B cell (primary cell): Measurements from ENCODE around the gene HAPSTR1. TPM values are rescaled to one million over a fixed set of nuclear protein-coding genes. Genes with fewer than 3 reads are reported as not detected.

Experiments used
- ATAC-seq: fragments of 200-7000 bp; cut with Tn5 transposase; one replicate; pipeline ENCODE4 v1.10.0; 2021; ENCODE audit warnings: low read depth, mild to moderate bottlenecking, moderate number of reproducible peaks, moderate library complexity
- CTCF ChIA-PET: fragments of 350-600 bp; sonication (Branson Sonifier 250); formaldehyde crosslinking; loops from one replicate; lab custom pipeline; 2021; ENCODE audit warnings: antibody characterized with exemption, inconsistent platforms; lab: Charles Lee
- POLR2A ChIA-PET: fragments of 350-600 bp; sonication (Branson Sonifier 250); formaldehyde crosslinking; loops from one replicate; lab custom pipeline; 2021; ENCODE audit warnings: antibody characterized with exemption; lab: Charles Lee
- DNase-seq: peaks from one replicate; pipeline ENCODE4 v3.0.0; 2013
- H2AFZ ChIP-seq: 2 replicates; pipeline ENCODE4 v1.6.1; 2012; ENCODE audit warnings: mild to moderate bottlenecking, low read depth, low read length; ENCODE audit not compliant: insufficient read depth, poor library complexity, severe bottlenecking
- H3K27ac ChIP-seq, 2 donors: 1 replicate in 1 of 2; 2 replicates in 1 of 2; pipeline ENCODE4 v1.5.1; 2012 to 2013; ENCODE audit warnings: low read length in 2 of 2, mild to moderate bottlenecking in 2 of 2, moderate library complexity in 1 of 2
- H3K27me3 ChIP-seq, 4 experiments: fragments of 200-600 bp in 1 of 4; sonication (generic) in 1 of 4; replicated peaks in 1 of 4; 1 replicate in 2 of 4; 2 replicates in 2 of 4; pipeline versions ENCODE4 v1.6.1 to v1.7.0; 2013 to 2016; ENCODE audit warnings: low read length in 3 of 4, mild to moderate bottlenecking in 2 of 4, mixed read lengths in 1 of 4, moderate library complexity in 1 of 4; ENCODE audit not compliant: insufficient read depth in 4 of 4, control insufficient read depth in 3 of 4; ENCODE audit errors: control extremely low read depth in 1 of 4
- H3K36me3 ChIP-seq, 2 experiments: replicated peaks in 1 of 2; 1 replicate in 1 of 2; 2 replicates in 1 of 2; pipeline versions ENCODE4 v1.6.1 to v1.7.1; 2013; ENCODE audit warnings: low read length in 1 of 2; ENCODE audit not compliant: insufficient read depth in 2 of 2, control insufficient read depth in 1 of 2; ENCODE audit errors: control extremely low read depth in 1 of 2, extremely low read depth in 1 of 2
- H3K4me1 ChIP-seq, 2 donors: fragments of 200-600 bp in 1 of 2; sonication (generic) in 1 of 2; 1 replicate in 1 of 2; 2 replicates in 1 of 2; pipeline versions ENCODE4 v1.5.1 to v1.6.1; 2013 to 2017; ENCODE audit warnings: low read length in 2 of 2; ENCODE audit not compliant: control insufficient read depth in 2 of 2, insufficient read depth in 2 of 2
- H3K4me2 ChIP-seq: replicated peaks from 2 replicates; pipeline ENCODE3; 2012; ENCODE audit warnings: mild to moderate bottlenecking, low read depth, low read length; ENCODE audit not compliant: poor library complexity, severe bottlenecking
- H3K4me3 ChIP-seq, 5 experiments: fragments of 200-600 bp in 1 of 5; sonication (generic) in 1 of 5; 1 replicate in 3 of 5; 2 replicates in 2 of 5; pipeline versions ENCODE4 v1.5.1 to v1.7.0; 2011 to 2016; ENCODE audit warnings: low read length in 4 of 5, mild to moderate bottlenecking in 4 of 5, low read depth in 2 of 5, control low read depth in 1 of 5, moderate library complexity in 1 of 5; ENCODE audit not compliant: insufficient read depth in 1 of 5; ENCODE audit errors: control extremely low read depth in 1 of 5, extremely low read depth in 1 of 5
- H3K79me2 ChIP-seq: fragments of 200-600 bp; sonication (generic); one replicate; pipeline ENCODE4 v1.6.0; 2016; ENCODE audit warnings: low read length; ENCODE audit not compliant: control insufficient read depth, insufficient read depth
- H3K9ac ChIP-seq: fragments of 200-600 bp; sonication (generic); 2 replicates; pipeline ENCODE4 v1.6.1; 2017; ENCODE audit warnings: mild to moderate bottlenecking, low read length, moderate library complexity
- H3K9me3 ChIP-seq, 3 donors: one replicate each; pipeline versions ENCODE4 v1.6.1 to v1.7.1; 2013; ENCODE audit warnings: low read length in 2 of 3; ENCODE audit not compliant: control insufficient read depth in 2 of 3, insufficient read depth in 1 of 3; ENCODE audit errors: control extremely low read depth in 1 of 3
- H4K20me1 ChIP-seq: 2 replicates; pipeline ENCODE4 v1.6.0; 2012; ENCODE audit warnings: mild to moderate bottlenecking, low read length; ENCODE audit not compliant: insufficient read depth, control insufficient read depth, poor library complexity, severe bottlenecking
- H3K27ac Mint-ChIP-seq: one replicate; pipeline ENCODE4 v1.8.0; 2021; ENCODE audit warnings: mixed read lengths
- H3K27me3 Mint-ChIP-seq: one replicate; pipeline ENCODE4 v1.8.0; 2021; ENCODE audit warnings: mixed read lengths
- H3K4me1 Mint-ChIP-seq: one replicate; pipeline ENCODE4 v1.8.0; 2021; ENCODE audit warnings: mixed read lengths
- H3K4me3 Mint-ChIP-seq: one replicate; pipeline ENCODE4 v1.8.0; 2021; ENCODE audit warnings: mixed read lengths
- H3K9me3 Mint-ChIP-seq: one replicate; pipeline ENCODE4 v1.8.0; 2022; ENCODE audit warnings: mixed read lengths; ENCODE audit not compliant: insufficient read depth
- EZH2 ChIP-seq: IDR thresholded peaks from 2 replicates; pipeline ENCODE4 v1.6.1; 2012; ENCODE audit warnings: borderline replicate concordance, low read depth, mild to moderate bottlenecking, moderate library complexity, low read length; ENCODE audit not compliant: insufficient read depth, poor library complexity, severe bottlenecking
- WGBS: methylation state at CpG from one replicate; pipeline ENCODE4 v1.1.5; 2013; ENCODE audit warnings: missing lambda C conversion rate; ENCODE audit not compliant: insufficient coverage; 5-methylcytosine and 5-hydroxymethylcytosine counted together
- intact Hi-C: fragments of 100-400 bp; cut with micrococcal nuclease; formaldehyde crosslinking; loops from one replicate; pipeline ENCODE4 v1.10.0; 2022
- polyA plus RNA-seq: library from polyadenylated mRNA; depleted of rRNA; stranded (reverse); fragments of >200 nt; gene quantifications from 2 replicates; pipeline ENCODE4 v1.2.3, GENCODE V29; 2012
- total RNA-seq, 2 donors: library from RNA; stranded (reverse); fragments of 120-200 nt in 1 of 2; gene quantifications; 1 replicate in 1 of 2; 2 replicates in 1 of 2; pipeline versions ENCODE4 v1.2.3 to v1.2.4, GENCODE V29; 2013 to 2022
- TF ChIP-seq, protein P1 (sequence below): fragments of 200-600 bp; IDR thresholded peaks from one replicate; pipeline ENCODE4 v1.8.0; 2022; ENCODE audit warnings: antibody characterized with exemption, mild to moderate bottlenecking

Gene HAPSTR1
- total and polyA plus RNA-seq, 2 donors (not counting 1 experiment from before 2014, with no cell fraction given), result 35.5 to 99.2 TPM

DNA sequence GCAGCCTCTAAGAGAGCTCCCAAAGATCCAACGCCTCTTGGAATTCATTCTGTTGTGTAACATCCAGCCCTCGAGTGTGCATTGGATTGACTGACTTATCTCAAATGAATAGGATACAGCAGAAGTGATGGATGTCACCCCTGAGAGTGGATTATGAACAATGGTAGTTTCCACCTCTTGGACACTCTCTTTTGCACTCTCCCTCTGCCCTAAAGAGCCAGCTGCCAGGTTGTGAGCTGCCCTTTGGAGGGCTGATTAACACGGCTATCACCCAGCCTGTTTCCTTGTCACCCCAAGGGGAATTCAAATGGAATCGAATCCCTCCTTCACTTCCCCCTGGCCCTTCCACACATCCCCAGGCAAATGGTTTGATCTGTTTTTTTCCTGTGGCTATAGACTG is 21.2 kb upstream of the HAPSTR1 start:
- Histone ChIP-seq H3K27ac (no peak overlapping the region), H3K36me3 (no peaks in the 10 kb centered on the region), H3K4me2 (no peak overlapping the region), H3K9me3 (no peaks in the 10 kb centered on the region), H3K79me2 (no peaks in the 10 kb centered on the region), H2AFZ (no peak overlapping the region), H3K27me3 (no peaks in the 10 kb centered on the region), H4K20me1 (no peaks in the 10 kb centered on the region), H3K4me1 (no peaks in the 10 kb centered on the region), H3K4me3 (no peak overlapping the region), H3K9ac (no peak overlapping the region)
- Mint-ChIP-seq H3K4me1 (peaks cover 3% of the 10 kb centered on the region), H3K4me3 (no peak overlapping the region), H3K27ac (no peak overlapping the region), H3K27me3 (no peaks in the 10 kb centered on the region), H3K9me3 (peaks cover 6% of the 10 kb centered on the region)
- DNase-seq (no peak), ATAC-seq (no peak)
- POLR2A ChIA-PET, result no interaction called here
- CTCF ChIA-PET, result no interaction called here
- intact Hi-C loops, result no loop called here
- 88% methylated on average over 3 of the region's 4 CpGs for WGBS
- TF ChIP-seq EZH2, result no peak
- TF ChIP-seq, protein P1, sequence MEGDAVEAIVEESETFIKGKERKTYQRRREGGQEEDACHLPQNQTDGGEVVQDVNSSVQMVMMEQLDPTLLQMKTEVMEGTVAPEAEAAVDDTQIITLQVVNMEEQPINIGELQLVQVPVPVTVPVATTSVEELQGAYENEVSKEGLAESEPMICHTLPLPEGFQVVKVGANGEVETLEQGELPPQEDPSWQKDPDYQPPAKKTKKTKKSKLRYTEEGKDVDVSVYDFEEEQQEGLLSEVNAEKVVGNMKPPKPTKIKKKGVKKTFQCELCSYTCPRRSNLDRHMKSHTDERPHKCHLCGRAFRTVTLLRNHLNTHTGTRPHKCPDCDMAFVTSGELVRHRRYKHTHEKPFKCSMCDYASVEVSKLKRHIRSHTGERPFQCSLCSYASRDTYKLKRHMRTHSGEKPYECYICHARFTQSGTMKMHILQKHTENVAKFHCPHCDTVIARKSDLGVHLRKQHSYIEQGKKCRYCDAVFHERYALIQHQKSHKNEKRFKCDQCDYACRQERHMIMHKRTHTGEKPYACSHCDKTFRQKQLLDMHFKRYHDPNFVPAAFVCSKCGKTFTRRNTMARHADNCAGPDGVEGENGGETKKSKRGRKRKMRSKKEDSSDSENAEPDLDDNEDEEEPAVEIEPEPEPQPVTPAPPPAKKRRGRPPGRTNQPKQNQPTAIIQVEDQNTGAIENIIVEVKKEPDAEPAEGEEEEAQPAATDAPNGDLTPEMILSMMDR, result no peak

DNA sequence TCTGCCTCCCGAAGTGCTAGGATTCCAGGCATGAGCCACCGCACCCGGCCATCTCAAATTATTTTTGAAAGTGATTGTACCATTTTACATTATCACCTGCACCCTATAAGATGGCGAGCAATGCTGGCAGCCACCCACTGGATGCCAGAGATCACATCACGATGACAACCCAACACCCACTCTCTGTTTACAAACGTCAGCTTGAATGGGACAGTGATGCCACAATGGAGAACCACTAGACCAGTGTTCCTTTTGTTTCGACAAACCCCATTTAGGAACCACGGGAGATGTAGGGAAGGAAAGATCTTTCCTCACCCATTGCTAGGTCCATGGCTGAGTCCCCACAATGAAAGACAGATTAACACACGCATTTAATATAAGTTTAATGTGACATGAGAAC is 20.1 kb upstream of the HAPSTR1 start:
- H3K9ac ChIP-seq, result no peak overlapping the region
- no peak overlapping the region for H3K27ac Mint-ChIP-seq
- no peak overlapping the region for H3K4me3 ChIP-seq
- POLR2A ChIA-PET, result no interaction called here
- H2AFZ ChIP-seq, result no peak overlapping the region
- no peaks in the 10 kb centered on the region for H3K36me3 ChIP-seq
- H3K9me3 ChIP-seq, result no peaks in the 10 kb centered on the region
- H3K27ac ChIP-seq, result no peak overlapping the region
- 95% methylated on average over 6 of the region's 9 CpGs for WGBS
- peaks cover 5% of the 10 kb centered on the region for H3K4me1 Mint-ChIP-seq
- H3K4me3 Mint-ChIP-seq, result no peak overlapping the region
- ATAC-seq (no peak), DNase-seq (no peak)
- no peaks in the 10 kb centered on the region for H3K4me1 ChIP-seq
- no peak for TF ChIP-seq EZH2
- TF ChIP-seq, protein P1, result no peak
- H3K9me3 Mint-ChIP-seq, result peaks cover 6% of the 10 kb centered on the region
- intact Hi-C loops, result no loop called here
- H3K4me2 ChIP-seq, result no peak overlapping the region
- CTCF ChIA-PET, result no interaction called here
- H3K27me3 Mint-ChIP-seq, result no peaks in the 10 kb centered on the region
- H4K20me1 ChIP-seq, result no peaks in the 10 kb centered on the region
- no peaks in the 10 kb centered on the region for H3K27me3 ChIP-seq
- no peaks in the 10 kb centered on the region for H3K79me2 ChIP-seq
